ENCODE measurements around the gene WDR6.
A peak's percentile ranks its signal among the peaks of the same experiment; 100 is the strongest.

DNA sequence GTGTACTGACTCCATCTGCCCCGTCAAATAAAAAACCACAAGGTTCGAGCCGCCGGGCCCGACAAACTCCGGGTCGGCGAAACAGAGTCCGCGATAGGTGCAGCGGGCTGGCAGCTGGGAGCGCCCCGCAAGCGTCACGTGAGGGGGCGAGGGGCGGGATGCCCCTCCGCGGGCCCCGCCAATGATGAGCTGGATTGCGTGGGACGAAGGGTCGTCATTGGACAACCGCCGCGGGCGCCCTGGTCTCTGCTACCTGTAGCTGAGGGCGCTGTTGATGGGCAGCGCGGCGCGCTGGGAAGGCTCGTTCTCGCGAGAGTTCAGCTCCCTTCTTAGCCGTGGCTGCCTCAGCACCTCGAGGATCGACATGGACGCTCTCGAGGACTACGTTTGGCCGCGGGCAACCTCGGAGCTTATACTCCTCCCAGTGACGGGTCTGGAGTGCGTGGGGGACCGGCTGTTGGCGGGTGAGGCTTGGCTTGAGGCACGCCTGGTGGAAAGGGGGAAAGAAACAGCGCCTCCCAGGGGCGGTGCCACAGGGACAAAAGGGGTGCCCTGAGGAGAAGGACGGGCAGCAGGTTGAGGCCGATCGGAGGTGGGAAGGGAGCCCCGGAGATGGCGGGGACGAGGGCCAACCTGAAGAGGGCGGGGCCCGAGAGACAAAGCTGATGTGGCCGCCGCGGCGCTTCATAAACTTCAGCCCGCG is at the start of gene WDR6:
- TF ChIP-seq, protein P1, sequence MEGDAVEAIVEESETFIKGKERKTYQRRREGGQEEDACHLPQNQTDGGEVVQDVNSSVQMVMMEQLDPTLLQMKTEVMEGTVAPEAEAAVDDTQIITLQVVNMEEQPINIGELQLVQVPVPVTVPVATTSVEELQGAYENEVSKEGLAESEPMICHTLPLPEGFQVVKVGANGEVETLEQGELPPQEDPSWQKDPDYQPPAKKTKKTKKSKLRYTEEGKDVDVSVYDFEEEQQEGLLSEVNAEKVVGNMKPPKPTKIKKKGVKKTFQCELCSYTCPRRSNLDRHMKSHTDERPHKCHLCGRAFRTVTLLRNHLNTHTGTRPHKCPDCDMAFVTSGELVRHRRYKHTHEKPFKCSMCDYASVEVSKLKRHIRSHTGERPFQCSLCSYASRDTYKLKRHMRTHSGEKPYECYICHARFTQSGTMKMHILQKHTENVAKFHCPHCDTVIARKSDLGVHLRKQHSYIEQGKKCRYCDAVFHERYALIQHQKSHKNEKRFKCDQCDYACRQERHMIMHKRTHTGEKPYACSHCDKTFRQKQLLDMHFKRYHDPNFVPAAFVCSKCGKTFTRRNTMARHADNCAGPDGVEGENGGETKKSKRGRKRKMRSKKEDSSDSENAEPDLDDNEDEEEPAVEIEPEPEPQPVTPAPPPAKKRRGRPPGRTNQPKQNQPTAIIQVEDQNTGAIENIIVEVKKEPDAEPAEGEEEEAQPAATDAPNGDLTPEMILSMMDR (IDR thresholded peaks at IDR 0.05; ENCODE audit: insufficient read depth, low read length, poor library complexity, severe bottlenecking): peak; percentile 36
- TF ChIP-seq EZH2phosphoT487 (conservative IDR thresholded peaks at IDR 0.05; ENCODE audit: low read length): no peak
